GM12878 (cell line): ENCODE measurements around the gene KDM6A. TPM values are rescaled to one million over a fixed set of nuclear protein-coding genes. Genes with fewer than 3 reads are reported as not detected.

ENCODE experiments used
- BRCA1 ChIP-seq: IDR thresholded peaks from 2 replicates; pipeline ENCODE4 v1.6.1; 2011; ENCODE audit warnings: low read depth, low read length, improper control_type of control experiment
- EZH2 ChIP-seq: IDR thresholded peaks from 2 replicates; pipeline ENCODE4 v1.6.1; 2012; ENCODE audit warnings: low read depth, mild to moderate bottlenecking, control low read depth, inconsistent platforms, low read length, borderline replicate concordance; ENCODE audit not compliant: control insufficient read depth
- FOXM1 ChIP-seq: IDR thresholded peaks from 2 replicates; pipeline ENCODE4 v1.6.1; 2012; ENCODE audit warnings: low read depth, mild to moderate bottlenecking, inconsistent platforms, low read length, moderate library complexity
- IKZF2 ChIP-seq, 2 experiments: fragments of 450-650 bp; IDR thresholded peaks; 2 replicates each; pipeline ENCODE4 v1.6.1; 2017; ENCODE audit warnings: mild to moderate bottlenecking in 2 of 2, moderate library complexity in 2 of 2
- IRF3 ChIP-seq: fragments of 450-650 bp; IDR thresholded peaks from 2 replicates; pipeline ENCODE4 v1.6.1; 2014; ENCODE audit warnings: mild to moderate bottlenecking
- MYB ChIP-seq: fragments of 150-350 bp; IDR thresholded peaks from 2 replicates; pipeline ENCODE4 v1.6.1; 2014; ENCODE audit warnings: mild to moderate bottlenecking, low read depth, low read length, borderline replicate concordance
- NRF1 ChIP-seq: conservative IDR thresholded peaks from 2 replicates; pipeline ENCODE4 v1.6.1; 2011; ENCODE audit warnings: mild to moderate bottlenecking, low read depth, low read length, improper control_type of control experiment
- RB1 ChIP-seq: fragments of 450-650 bp; formaldehyde crosslinking; IDR thresholded peaks from 2 replicates; pipeline ENCODE4 v1.6.1; 2017; ENCODE audit warnings: mild to moderate bottlenecking, borderline replicate concordance
- RELB ChIP-seq: fragments of 450-650 bp; IDR thresholded peaks from 2 replicates; pipeline ENCODE4 v1.6.1; 2017; ENCODE audit warnings: low read depth, mild to moderate bottlenecking, moderate library complexity
- RUNX3 ChIP-seq: IDR thresholded peaks from 2 replicates; pipeline ENCODE4 v1.6.1; 2012; ENCODE audit warnings: low read length, inconsistent platforms
- SMAD1 ChIP-seq: fragments of 450-650 bp; IDR thresholded peaks from 2 replicates; pipeline ENCODE4 v1.6.1; 2018; ENCODE audit warnings: mild to moderate bottlenecking, low read depth; ENCODE audit not compliant: partially characterized antibody
- STAT1 ChIP-seq: fragments of 450-650 bp; conservative IDR thresholded peaks from 2 replicates; pipeline ENCODE4 v1.6.1; 2014; ENCODE audit warnings: antibody characterized with exemption, mild to moderate bottlenecking
- TAF1 ChIP-seq: IDR thresholded peaks from 2 replicates; pipeline ENCODE4 v1.6.1; 2011; ENCODE audit warnings: mild to moderate bottlenecking, low read depth, low read length, borderline replicate concordance
- TCF3 ChIP-seq: IDR thresholded peaks from 2 replicates; pipeline ENCODE4 v1.6.1; 2012; ENCODE audit warnings: low read depth, mild to moderate bottlenecking, low read length, borderline replicate concordance; ENCODE audit not compliant: insufficient read depth
- ZBTB11 ChIP-seq: fragments of 450-650 bp; formaldehyde crosslinking; IDR thresholded peaks from 2 replicates; pipeline ENCODE4 v1.5.0; 2022; ENCODE audit warnings: mild to moderate bottlenecking, missing genetic modification characterization
- polyA plus RNA-seq, 11 experiments: library from polyadenylated mRNA; depleted of rRNA in 4 of 11; unstranded in 6 of 11; stranded (reverse) in 5 of 11; fragments of >200 nt; fragmentation: Nextera tagmentation in 4 of 11; fragmentation: Illumina TruSeq in 1 of 11; extraction: Ambion mirVana in 4 of 11; extraction: Trizol in 1 of 11; gene quantifications; 1 replicate in 1 of 11; 2 replicates in 10 of 11; pipeline versions ENCODE4 v1.2.1 to v1.2.3, GENCODE V29; 2011 to 2016; ENCODE audit warnings: inconsistent platforms in 2 of 11, missing spikeins in 2 of 11, low read depth in 1 of 11
- total RNA-seq, 4 experiments: library from RNA; depleted of rRNA in 3 of 4; stranded (reverse); fragments of >200 nt in 3 of 4; fragmentation: Illumina TruSeq in 1 of 4; extraction: Trizol in 1 of 4; gene quantifications; 2 replicates each; pipeline versions ENCODE4 v1.2.1 to v1.2.3, GENCODE V29; 2013 to 2021
- TF ChIP-seq, protein P1 (sequence below): fragments of 450-650 bp; IDR thresholded peaks from 2 replicates; pipeline ENCODE4 v1.6.1; 2017; ENCODE audit warnings: mild to moderate bottlenecking, moderate library complexity
- TF ChIP-seq, protein P2 (sequence below): fragments of 450-650 bp; IDR thresholded peaks from 2 replicates; pipeline ENCODE4 v1.6.1; 2017; ENCODE audit warnings: antibody characterized with exemption, mild to moderate bottlenecking, moderate library complexity

Gene KDM6A
- total and polyA plus RNA-seq, 10 of the 15 experiments (the other 5 are each of a cell fraction or from before 2014, with no cell fraction given) = 7.9 to 29.0 (median 20.4) TPM

DNA sequence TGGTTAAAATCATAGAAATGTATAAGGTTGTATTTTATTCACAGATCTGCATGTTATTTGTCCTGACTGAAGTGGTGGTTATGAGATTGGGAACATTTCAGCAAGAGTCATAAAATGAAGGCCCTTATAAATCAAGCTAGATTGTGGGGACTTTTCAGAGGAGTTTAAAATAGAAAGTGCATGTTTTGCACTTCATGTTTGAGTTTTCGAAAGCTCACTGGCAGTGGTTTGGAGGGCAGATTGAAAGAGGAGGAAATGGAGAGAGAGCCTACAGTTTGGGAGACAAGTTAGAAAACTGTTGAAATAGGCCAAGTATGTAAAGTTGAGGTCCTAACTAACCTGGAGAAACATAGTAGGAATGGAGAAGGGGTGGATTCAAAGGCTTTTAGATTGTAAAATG is 124.9 kb downstream of the KDM6A start (continued):
- TF ChIP-seq IKZF2 (IDR thresholded peaks at IDR 0.05) (peak in 1 of 2 experiments; percentile 27; a peak in 1 of 4 replicates), TCF3 (no peak), BRCA1 (no peak), IRF3 (no peak), ZBTB11 (CRISPR knock-in tag) (no peak), RB1 (no peak), FOXM1 (no peak), SMAD1 (no peak), MYB (no peak), EZH2 (no peak), RUNX3 (peak; percentile 72), RELB (peak; percentile 68), STAT1 (no peak), TAF1 (no peak), NRF1 (no peak)
- TF ChIP-seq, protein P1, sequence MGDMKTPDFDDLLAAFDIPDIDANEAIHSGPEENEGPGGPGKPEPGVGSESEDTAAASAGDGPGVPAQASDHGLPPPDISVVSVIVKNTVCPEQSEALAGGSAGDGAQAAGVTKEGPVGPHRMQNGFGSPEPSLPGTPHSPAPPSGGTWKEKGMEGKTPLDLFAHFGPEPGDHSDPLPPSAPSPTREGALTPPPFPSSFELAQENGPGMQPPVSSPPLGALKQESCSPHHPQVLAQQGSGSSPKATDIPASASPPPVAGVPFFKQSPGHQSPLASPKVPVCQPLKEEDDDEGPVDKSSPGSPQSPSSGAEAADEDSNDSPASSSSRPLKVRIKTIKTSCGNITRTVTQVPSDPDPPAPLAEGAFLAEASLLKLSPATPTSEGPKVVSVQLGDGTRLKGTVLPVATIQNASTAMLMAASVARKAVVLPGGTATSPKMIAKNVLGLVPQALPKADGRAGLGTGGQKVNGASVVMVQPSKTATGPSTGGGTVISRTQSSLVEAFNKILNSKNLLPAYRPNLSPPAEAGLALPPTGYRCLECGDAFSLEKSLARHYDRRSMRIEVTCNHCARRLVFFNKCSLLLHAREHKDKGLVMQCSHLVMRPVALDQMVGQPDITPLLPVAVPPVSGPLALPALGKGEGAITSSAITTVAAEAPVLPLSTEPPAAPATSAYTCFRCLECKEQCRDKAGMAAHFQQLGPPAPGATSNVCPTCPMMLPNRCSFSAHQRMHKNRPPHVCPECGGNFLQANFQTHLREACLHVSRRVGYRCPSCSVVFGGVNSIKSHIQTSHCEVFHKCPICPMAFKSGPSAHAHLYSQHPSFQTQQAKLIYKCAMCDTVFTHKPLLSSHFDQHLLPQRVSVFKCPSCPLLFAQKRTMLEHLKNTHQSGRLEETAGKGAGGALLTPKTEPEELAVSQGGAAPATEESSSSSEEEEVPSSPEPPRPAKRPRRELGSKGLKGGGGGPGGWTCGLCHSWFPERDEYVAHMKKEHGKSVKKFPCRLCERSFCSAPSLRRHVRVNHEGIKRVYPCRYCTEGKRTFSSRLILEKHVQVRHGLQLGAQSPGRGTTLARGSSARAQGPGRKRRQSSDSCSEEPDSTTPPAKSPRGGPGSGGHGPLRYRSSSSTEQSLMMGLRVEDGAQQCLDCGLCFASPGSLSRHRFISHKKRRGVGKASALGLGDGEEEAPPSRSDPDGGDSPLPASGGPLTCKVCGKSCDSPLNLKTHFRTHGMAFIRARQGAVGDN = 0 out of 2 replicates have a peak, but pooled peaks have one; percentile 24
- TF ChIP-seq, protein P2, sequence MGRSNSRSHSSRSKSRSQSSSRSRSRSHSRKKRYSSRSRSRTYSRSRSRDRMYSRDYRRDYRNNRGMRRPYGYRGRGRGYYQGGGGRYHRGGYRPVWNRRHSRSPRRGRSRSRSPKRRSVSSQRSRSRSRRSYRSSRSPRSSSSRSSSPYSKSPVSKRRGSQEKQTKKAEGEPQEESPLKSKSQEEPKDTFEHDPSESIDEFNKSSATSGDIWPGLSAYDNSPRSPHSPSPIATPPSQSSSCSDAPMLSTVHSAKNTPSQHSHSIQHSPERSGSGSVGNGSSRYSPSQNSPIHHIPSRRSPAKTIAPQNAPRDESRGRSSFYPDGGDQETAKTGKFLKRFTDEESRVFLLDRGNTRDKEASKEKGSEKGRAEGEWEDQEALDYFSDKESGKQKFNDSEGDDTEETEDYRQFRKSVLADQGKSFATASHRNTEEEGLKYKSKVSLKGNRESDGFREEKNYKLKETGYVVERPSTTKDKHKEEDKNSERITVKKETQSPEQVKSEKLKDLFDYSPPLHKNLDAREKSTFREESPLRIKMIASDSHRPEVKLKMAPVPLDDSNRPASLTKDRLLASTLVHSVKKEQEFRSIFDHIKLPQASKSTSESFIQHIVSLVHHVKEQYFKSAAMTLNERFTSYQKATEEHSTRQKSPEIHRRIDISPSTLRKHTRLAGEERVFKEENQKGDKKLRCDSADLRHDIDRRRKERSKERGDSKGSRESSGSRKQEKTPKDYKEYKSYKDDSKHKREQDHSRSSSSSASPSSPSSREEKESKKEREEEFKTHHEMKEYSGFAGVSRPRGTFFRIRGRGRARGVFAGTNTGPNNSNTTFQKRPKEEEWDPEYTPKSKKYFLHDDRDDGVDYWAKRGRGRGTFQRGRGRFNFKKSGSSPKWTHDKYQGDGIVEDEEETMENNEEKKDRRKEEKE = no peak
